ENCODE measurements around the gene SNAI3. TPM values are rescaled to one million over a fixed set of nuclear protein-coding genes. Genes with fewer than 3 reads are reported as not detected.
A peak's percentile ranks its signal among the peaks of the same experiment; 100 is the strongest.

Gene SNAI3
- total RNA-seq, 1 experiment from 2014 or later = 2.2 TPM

DNA sequence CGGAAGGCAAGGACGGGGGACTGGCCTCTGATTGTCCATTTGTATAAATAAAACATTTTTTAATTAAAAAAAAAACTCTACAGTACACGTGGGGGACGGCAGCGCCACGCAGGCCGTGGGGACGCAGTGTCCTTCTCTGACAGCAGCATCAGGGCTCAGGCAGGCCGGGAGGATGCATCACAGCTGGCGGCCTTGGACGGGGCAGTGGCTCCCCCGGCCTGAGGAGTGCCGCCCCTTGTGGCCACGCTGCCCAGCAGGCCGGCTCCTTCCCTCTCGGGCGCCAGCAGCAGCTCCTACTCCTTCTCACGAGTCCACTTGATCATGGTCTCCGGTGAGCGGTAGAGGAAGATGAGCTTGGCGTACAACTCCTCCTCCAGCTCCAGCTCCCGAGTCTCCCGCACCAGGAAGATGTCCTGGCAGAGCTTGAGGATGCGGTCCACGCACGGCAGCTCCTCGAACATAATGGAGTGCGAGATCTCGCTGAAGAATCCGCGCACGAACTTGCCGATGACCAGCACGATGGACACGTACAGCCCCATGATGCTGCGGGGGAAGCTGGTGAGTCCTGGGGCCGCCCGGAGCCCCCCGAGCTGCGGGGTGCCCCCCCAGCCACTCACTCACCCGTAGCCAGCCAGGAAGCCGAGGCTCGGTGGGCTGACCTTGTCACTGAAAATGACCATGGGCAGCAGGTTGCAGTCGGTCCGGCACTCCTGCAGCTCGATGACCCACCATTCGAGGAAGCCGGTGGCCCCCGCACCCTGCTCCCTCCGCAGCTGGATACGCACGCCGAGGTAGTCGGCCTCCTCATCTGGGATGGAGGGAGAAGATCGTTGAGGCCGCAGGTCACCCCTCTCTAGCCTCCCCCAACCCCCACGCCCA lies 29.2 kb upstream of the SNAI3 start (continued):
- no peak for TF ChIP-seq EZH2 (IDR thresholded peaks at IDR 0.05)
- TF ChIP-seq RAD21 (IDR thresholded peaks at IDR 0.05; ENCODE audit: low read depth) = no peak
- TF ChIP-seq ELF1 (IDR thresholded peaks at IDR 0.05; ENCODE audit: borderline replicate concordance, low read depth) = no peak
- TF ChIP-seq ZFX (IDR thresholded peaks at IDR 0.05) = no peak
- TF ChIP-seq, protein P1, sequence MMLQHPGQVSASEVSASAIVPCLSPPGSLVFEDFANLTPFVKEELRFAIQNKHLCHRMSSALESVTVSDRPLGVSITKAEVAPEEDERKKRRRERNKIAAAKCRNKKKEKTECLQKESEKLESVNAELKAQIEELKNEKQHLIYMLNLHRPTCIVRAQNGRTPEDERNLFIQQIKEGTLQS (IDR thresholded peaks at IDR 0.05) = no peak
- no peak for TF ChIP-seq ZBTB33 (IDR thresholded peaks at IDR 0.05; ENCODE audit: extremely low read depth, insufficient replicate concordance, low read length)
- TF ChIP-seq CEBPB (IDR thresholded peaks at IDR 0.05; ENCODE audit: low read depth) = no peak

- no TSS peak for BruUV-seq (replicated peaks)
- DNase-seq (ENCODE audit: low read depth, low spot score) (no peak), ATAC-seq (peak; percentile 4; the same call in 1 of the 2 replicates)
- Histone ChIP-seq H3K4me2 (ENCODE audit: low read length) (no peak overlapping the region), H4K20me1 (ENCODE audit: insufficient read depth) (0 out of 2 replicates have a peak, but pooled peaks cover 3% of the 10 kb centered on the region), H3K27me3 (ENCODE audit: insufficient read depth, low read length) (no peaks in the 10 kb centered on the region), H3K9me2 (ENCODE audit: insufficient read depth) (no peaks in the 10 kb centered on the region), H3K79me2 (ENCODE audit: insufficient read depth, low read length) (peaks cover 19% of the 10 kb centered on the region; the same call in 1 of the 2 replicates), H3K9me3 (ENCODE audit: control insufficient read depth in 1 of 2, insufficient read depth in 1 of 2, low read depth in 1 of 2, low read length in 2 of 2) (no peaks in the 10 kb centered on the region), H2AFZ (ENCODE audit: low read depth, low read length, poor library complexity, severe bottlenecking) (no peak overlapping the region), H3K9ac (ENCODE audit: low read length) (no peak overlapping the region), H3K4me1 (ENCODE audit: control insufficient read depth in 1 of 2, insufficient read depth in 2 of 2, low read length in 2 of 2) (peaks cover 0 to 5% of the 10 kb centered on the region in 2 experiments; a peak in 1 of 4 replicates), H3K27ac (ENCODE audit: low read depth, low read length) (no peak overlapping the region; the same call in 1 of the 2 replicates), H3K36me3 (ENCODE audit: control insufficient read depth in 1 of 2, insufficient read depth in 2 of 2, low read length in 2 of 2) (peaks cover 37 to 62% of the 10 kb centered on the region in 2 experiments; a peak in 3 of 4 replicates), H3K4me3 (replicated peaks in 1 of 2; ENCODE audit: low read depth in 1 of 2, low read length in 2 of 2) (no peak overlapping the region)
- CTCF ChIA-PET = interaction anchor here (0.8 to 1.1 kb wide), 2 partner anchors 23 kb away, joined by 4 to 5 read pairs; no protein-coding TSS in a partner anchor
- POLR2A ChIA-PET = no interaction called here
- RAD21 ChIA-PET (ENCODE audit: low non-redundant PET in 1 of 2, low total read pairs in 2 of 2, uncharacterized antibody in 2 of 2, unreplicated experiment in 2 of 2) = no interaction called here
- intact Hi-C loops (cut with micrococcal nuclease) = no loop called here
- no peak for TF ChIP-seq CBX3 (IDR thresholded peaks at IDR 0.05; ENCODE audit: low read depth)
- TF ChIP-seq SP1 (IDR thresholded peaks at IDR 0.05; ENCODE audit: low read depth) = no peak
- no peak for TF ChIP-seq ZNF274 (IDR thresholded peaks at IDR 0.05; ENCODE audit: low read depth, low read length)
- no peak for TF ChIP-seq EZH2phosphoT487 (IDR thresholded peaks at IDR 0.05; ENCODE audit: borderline replicate concordance)
- TF ChIP-seq FOSL1 (IDR thresholded peaks at IDR 0.05; ENCODE audit: low read depth) = no peak
- no peak for TF ChIP-seq ZBTB33 (IDR thresholded peaks at IDR 0.05; ENCODE audit: extremely low read depth, insufficient replicate concordance, low read length)
- TF ChIP-seq, protein P2, sequence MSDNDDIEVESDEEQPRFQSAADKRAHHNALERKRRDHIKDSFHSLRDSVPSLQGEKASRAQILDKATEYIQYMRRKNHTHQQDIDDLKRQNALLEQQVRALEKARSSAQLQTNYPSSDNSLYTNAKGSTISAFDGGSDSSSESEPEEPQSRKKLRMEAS (IDR thresholded peaks at IDR 0.05) = no peak
- no peak for TF ChIP-seq ELF1 (IDR thresholded peaks at IDR 0.05; ENCODE audit: borderline replicate concordance, low read depth)
- no peak for TF ChIP-seq SIN3A (IDR thresholded peaks at IDR 0.05; ENCODE audit: low read depth)
These were observed 28.4 kb upstream of the SNAI3 start for GRCh38 chr16:88714420-88715302.
